BE2C (cell line): ENCODE data around the gene PTPRA.
A peak's percentile ranks its signal among the peaks of the same experiment; 100 is the strongest.

ENCODE experiments used
- DNase-seq: peaks from one replicate; pipeline ENCODE4 v3.0.0-alpha.2; 2020
- H3K27me3 ChIP-seq: fragments of 250-450 bp; sonication (Bioruptor Pico); 2 replicates; pipeline ENCODE4 v1.5.1; 2020; ENCODE audit warnings: mild to moderate bottlenecking
- H3K36me3 ChIP-seq: fragments of 250-450 bp; sonication (Bioruptor Pico); 2 replicates; pipeline ENCODE4 v1.5.1; 2020; ENCODE audit warnings: mild to moderate bottlenecking
- H3K4me1 ChIP-seq: fragments of 250-450 bp; sonication (Bioruptor Pico); 2 replicates; pipeline ENCODE4 v1.5.1; 2020
- H3K4me3 ChIP-seq: 2 replicates; pipeline ENCODE4 v1.5.1; 2011; ENCODE audit warnings: low read depth, low read length
- H3K9me3 ChIP-seq: fragments of 250-450 bp; sonication (Bioruptor Pico); 2 replicates; pipeline ENCODE4 v1.5.1; 2020
- CTCF ChIP-seq: IDR thresholded peaks from 2 replicates; pipeline ENCODE4 v1.5.1; 2012; ENCODE audit warnings: mild to moderate bottlenecking, low read depth, low read length

PTPRA gene

GRCh38 chr20:2995796-2996195, 122.5 kb downstream of the PTPRA start:
- DNase-seq, result no peak
- no peaks in the 10 kb centered on the region for H3K9me3 ChIP-seq
- no peak overlapping the region for H3K4me3 ChIP-seq
- H3K4me1 ChIP-seq, result no peaks in the 10 kb centered on the region
- no peaks in the 10 kb centered on the region for H3K27me3 ChIP-seq
- TF ChIP-seq CTCF, result no peak
- no peaks in the 10 kb centered on the region for H3K36me3 ChIP-seq

- H3K4me1 ChIP-seq, result no peaks in the 10 kb centered on the region
- no peaks in the 10 kb centered on the region for H3K27me3 ChIP-seq
- TF ChIP-seq CTCF, result no peak
- no peaks in the 10 kb centered on the region for H3K9me3 ChIP-seq
- no peak for DNase-seq
- no peak overlapping the region for H3K4me3 ChIP-seq
- H3K36me3 ChIP-seq, result no peaks in the 10 kb centered on the region
These were observed 125.4 kb downstream of the PTPRA start for GRCh38 chr20:2998728-2999127.

- Histone ChIP-seq H3K4me3 (no peak overlapping the region), H3K4me1 (no peaks in the 10 kb centered on the region), H3K9me3 (no peaks in the 10 kb centered on the region), H3K27me3 (no peaks in the 10 kb centered on the region), H3K36me3 (no peaks in the 10 kb centered on the region)
- DNase-seq, result no peak
- TF ChIP-seq CTCF, result peak; percentile 41
These were observed 127.7 kb downstream of the PTPRA start for GRCh38 chr20:3000852-3001523.

- no peaks in the 10 kb centered on the region for H3K4me1 ChIP-seq
- TF ChIP-seq CTCF, result no peak
- H3K27me3 ChIP-seq, result no peaks in the 10 kb centered on the region
- no peak for DNase-seq
- no peaks in the 10 kb centered on the region for H3K36me3 ChIP-seq
- no peak overlapping the region for H3K4me3 ChIP-seq
- no peaks in the 10 kb centered on the region for H3K9me3 ChIP-seq
These were observed 130.1 kb downstream of the PTPRA start for GRCh38 chr20:3003416-3003815.

GRCh38 chr20:3010985-3011723, 137.9 kb downstream of the PTPRA start:
- Histone ChIP-seq H3K9me3 (no peaks in the 10 kb centered on the region), H3K36me3 (no peaks in the 10 kb centered on the region), H3K4me1 (no peaks in the 10 kb centered on the region), H3K4me3 (no peak overlapping the region), H3K27me3 (no peaks in the 10 kb centered on the region)
- no peak for TF ChIP-seq CTCF
- DNase-seq, result no peak

GRCh38 chr20:3011752-3012151, 138.5 kb downstream of the PTPRA start:
- Histone ChIP-seq H3K27me3 (no peaks in the 10 kb centered on the region), H3K4me3 (no peak overlapping the region), H3K9me3 (no peaks in the 10 kb centered on the region), H3K36me3 (no peaks in the 10 kb centered on the region), H3K4me1 (no peaks in the 10 kb centered on the region)
- DNase-seq, result no peak
- TF ChIP-seq CTCF, result no peak
